HG03135 (cell line): ENCODE data around the gene TIMM50.

Experiments
- ATAC-seq: cut with Tn5 transposase; IDR thresholded peaks from one replicate; pipeline ENCODE4 v1.9.1; 2021; ENCODE audit warnings: mild to moderate bottlenecking, moderate library complexity; ENCODE audit not compliant: unreplicated experiment

TIMM50 gene

DNA sequence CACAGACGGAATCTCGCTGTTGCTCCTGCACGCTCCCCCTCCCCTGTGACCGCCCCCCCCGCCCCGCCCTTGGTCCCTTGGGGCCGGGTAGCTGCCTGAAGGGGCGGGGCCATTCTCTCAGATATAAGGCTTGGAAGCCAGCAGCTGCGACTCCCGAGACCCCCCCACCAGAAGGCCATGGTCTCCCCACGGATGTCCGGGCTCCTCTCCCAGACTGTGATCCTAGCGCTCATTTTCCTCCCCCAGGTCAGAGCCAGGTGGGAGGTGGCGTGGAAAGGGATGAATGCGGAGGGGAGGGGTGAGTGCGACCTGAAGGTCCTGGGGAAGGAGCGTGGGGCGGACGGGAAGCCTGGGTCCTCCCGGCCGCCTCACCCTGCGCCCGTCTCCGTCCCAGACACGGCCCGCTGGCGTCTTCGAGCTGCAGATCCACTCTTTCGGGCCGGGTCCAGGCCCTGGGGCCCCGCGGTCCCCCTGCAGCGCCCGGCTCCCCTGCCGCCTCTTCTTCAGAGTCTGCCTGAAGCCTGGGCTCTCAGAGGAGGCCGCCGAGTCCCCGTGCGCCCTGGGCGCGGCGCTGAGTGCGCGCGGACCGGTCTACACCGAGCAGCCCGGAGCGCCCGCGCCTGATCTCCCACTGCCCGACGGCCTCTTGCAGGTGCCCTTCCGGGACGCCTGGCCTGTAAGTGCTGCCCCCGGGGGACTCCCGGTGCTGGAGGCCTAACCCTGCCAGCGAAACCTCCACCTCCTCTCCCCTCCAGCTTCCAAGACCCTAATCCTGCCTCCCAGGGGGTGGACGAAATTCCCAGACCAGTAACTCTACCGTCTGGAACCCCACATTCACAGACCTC is 18.4 kb downstream of the TIMM50 start, which contains the start of gene DLL3:
TSS of gene DLL3 (plus strand) at position 150 of the 845 bp plus-strand sequence. CDS start at position 178, 28 bp downstream.
- no peak for ATAC-seq

DNA sequence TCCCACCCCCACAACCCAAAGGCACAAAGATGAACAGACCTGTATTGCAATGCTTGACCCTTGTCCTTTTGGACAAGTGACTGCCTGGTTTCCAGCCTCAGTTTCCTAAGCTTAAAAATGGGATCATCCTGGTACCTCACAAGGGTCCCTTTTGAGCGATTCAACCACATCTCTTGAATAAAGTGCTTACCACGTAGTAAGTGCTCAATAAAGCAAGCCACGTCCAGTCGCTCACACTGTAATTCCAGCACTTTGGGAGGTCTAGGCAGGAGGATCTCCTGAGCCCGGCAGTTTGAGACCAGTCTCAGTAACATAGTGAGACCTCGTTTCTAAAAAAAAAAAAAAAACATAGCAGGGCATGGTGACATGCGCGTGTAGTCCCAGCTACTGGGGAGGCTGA is 19.3 kb downstream of the TIMM50 start:
- ATAC-seq = no peak

DNA sequence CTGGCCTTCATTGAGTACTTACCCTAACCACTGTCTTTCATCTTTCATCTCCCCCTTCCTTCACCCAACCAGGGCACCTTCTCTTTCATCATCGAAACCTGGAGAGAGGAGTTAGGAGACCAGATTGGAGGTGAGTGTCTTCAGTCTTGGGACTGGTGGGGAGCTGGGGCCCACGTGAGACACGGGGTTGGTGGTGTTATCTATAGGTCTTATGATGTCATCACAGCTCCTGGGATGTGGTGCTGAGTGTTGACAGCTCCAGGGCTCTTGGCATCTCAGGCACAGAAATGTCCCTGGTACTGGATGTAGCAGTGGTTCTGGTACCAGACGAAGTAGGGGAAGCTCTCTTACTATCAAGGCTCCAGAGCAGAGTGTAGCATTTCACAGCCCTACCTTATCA is 19.9 kb downstream of the TIMM50 start:
- no peak for ATAC-seq

DNA sequence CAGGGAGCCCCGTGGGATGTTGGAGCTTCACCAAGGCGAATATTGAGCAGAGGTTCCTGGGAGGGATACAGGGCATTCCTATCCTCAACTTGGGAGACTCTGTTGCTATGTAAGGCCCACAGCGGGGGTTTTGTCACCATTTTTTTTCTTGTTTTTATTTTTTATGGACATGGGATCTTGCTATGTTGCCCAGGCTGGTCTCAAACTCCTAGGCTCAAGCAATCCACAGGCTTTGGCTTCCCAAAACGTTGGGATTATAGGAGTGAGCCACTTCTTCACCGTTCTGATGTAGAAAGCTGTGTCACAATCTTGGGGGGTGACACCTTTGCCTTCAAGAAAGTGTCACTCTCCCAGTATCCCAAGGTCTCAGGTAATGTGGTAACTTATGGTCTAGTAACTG is 20.7 kb downstream of the TIMM50 start:
- no peak for ATAC-seq

DNA sequence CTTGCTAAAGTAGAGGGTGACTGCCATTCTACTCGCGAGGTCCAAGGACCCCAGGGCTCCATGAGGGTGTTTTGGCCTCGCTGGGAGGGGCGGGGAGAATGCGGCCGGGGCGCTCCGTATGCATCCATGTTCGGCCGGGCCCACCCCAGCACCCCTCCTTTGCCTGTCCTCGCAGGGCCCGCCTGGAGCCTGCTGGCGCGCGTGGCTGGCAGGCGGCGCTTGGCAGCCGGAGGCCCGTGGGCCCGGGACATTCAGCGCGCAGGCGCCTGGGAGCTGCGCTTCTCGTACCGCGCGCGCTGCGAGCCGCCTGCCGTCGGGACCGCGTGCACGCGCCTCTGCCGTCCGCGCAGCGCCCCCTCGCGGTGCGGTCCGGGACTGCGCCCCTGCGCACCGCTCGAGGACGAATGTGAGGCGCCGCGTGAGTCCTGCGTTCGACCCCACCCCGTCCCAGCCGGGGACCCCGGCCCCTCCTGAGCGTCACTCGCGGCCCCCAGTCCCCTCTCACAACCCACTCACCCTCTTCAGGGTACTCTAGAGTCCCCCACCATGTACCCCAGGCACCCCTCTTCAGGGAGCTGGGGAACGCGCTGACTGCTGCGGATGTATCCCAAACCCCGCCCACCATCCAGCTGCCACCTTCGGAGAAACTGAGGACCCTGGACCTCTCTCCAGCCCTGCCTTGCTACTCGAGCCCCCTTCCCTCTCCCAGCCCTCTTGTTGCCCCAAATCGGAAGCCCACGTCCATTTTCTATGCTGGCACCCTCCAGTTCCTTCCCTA is 22.2 kb downstream of the TIMM50 start:
- no peak for ATAC-seq

DNA sequence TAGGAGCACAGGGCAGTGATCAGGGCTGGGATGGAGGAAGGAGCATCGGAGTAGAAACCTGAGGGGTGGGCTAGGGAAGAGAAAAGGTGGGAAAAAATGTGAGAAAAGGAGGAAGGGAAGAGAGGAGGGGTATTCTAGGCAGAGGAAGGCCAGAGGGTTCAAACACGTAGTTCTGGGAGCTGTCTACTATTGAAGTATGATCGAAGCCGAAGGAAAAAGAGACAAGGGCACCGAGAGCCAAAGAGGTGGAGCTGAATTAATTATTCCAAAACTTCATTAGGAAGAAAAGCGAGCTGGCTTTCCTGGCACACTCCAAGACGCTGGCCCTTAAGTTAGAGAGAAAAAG is 25.9 kb downstream of the TIMM50 start:
- ATAC-seq = no peak

DNA sequence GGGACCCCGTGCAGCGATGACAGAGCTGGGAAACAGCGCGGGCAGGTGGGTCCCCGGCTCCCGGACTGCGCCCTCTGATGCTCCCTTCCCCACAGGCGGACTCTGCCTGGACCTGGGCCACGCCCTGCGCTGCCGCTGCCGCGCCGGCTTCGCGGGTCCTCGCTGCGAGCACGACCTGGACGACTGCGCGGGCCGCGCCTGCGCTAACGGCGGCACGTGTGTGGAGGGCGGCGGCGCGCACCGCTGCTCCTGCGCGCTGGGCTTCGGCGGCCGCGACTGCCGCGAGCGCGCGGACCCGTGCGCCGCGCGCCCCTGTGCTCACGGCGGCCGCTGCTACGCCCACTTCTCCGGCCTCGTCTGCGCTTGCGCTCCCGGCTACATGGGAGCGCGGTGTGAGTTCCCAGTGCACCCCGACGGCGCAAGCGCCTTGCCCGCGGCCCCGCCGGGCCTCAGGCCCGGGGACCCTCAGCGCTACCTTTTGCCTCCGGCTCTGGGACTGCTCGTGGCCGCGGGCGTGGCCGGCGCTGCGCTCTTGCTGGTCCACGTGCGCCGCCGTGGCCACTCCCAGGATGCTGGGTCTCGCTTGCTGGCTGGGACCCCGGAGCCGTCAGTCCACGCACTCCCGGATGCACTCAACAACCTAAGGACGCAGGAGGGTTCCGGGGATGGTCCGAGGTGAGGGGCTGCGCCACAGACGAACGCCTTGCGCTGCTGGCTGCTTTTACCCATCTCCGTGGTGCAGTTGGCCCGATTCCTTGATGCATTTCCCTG is 26.5 kb downstream of the TIMM50 start:
- ATAC-seq = no peak

DNA sequence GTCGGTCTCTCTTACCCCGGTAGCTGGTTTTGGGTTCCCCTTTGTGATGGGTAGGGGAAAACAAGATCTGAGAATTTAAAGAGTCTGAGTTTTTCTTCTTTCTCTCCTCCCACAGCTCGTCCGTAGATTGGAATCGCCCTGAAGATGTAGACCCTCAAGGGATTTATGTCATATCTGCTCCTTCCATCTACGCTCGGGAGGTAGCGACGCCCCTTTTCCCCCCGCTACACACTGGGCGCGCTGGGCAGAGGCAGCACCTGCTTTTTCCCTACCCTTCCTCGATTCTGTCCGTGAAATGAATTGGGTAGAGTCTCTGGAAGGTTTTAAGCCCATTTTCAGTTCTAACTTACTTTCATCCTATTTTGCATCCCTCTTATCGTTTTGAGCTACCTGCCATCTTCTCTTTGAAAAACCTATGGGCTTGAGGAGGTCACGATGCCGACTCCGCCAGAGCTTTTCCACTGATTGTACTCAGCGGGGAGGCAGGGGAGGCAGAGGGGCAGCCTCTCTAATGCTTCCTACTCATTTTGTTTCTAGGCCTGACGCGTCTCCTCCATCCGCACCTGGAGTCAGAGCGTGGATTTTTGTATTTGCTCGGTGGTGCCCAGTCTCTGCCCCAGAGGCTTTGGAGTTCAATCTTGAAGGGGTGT is 27.2 kb downstream of the TIMM50 start:
- ATAC-seq = no peak

DNA sequence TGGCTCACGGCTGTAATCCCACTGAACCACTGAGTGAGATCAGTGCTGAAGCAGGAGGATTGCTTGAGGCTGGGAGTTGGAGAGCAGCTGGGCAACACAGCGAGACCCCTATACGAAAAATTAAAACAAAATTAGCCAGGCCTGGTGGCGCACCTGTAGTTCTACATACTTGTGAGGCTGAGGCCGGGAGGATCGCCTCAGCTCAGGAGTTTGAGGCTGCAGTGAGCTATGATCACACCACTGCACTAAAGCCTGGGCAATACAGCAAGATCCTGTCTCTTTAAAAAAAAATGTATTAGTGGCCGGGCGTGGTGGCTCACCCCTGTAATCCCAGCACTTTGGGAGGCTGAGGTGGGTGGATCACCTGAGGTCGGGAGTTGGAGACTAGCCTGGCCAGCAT is 28.0 kb downstream of the TIMM50 start:
- no peak for ATAC-seq

DNA sequence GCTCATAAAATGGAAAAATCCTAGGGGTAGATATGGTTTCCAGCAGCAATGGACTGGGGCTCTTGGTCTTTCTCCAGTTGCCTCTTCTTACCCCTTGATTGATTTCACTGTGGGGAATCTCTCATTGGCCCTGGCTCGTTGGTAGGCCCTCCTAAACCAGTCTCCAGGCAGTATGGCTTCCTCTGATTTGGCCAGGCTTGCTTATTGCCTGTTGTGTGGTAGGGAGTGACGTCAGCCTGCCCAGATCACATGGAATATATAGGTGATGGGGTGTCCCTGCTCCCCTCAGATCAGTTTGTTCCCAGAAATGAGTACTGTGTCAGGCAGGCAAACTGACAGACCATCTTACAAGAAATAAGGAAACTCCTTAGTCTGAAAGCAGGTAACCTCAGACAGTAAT is 28.6 kb downstream of the TIMM50 start:
- no peak for ATAC-seq

DNA sequence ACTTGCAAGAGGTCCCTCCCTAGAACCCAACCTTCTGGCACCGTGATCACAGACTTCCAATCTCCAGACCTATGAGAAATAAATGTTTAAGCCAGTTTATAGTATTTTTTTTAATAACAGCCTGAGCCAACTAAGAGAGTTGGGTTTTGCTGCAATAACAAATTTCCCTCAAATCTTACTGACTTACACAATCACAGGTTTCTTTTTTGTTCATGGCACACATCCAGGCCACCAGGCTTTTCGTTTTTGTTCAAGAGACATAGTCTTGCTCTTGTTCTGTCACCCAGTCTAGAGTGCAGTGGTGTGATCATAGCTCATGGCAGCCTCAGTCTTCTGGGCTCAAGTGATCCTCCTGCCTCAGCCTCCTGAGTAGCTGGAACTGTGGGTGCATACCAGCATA is 32.4 kb downstream of the TIMM50 start:
- no peak for ATAC-seq

DNA sequence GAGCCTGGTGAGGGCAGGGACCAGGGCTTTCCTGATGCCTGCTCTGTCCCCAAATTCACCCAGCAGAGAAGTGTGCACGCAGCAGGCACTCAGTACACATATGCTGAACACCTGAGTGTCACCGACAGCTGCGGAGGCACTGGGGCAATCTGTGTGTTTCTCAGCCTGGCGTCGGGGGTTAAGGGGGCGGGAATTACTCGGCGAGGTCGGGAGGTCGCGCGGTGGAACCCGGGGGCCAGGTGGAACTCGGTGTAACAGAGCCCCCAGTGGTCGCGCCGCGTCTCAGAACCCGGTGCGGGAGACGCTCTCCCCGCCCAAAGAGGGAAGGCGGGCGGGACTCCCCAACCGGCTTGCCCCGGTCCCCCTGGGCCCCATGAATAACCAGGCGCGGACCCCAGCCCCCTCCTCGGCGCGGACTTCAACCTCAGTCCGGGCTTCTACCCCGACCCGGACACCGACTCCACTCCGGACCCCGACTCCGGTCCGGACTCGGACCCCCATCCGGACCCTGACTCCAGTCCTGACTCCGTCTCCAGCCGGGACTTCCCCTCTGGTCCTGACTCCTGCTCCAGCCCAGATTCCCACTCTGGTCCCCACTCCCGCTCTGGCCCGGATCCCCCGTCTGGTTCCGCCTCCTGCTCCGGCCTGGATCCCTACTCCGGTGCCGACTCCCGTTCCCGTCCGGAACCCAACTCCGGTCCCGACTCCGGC is 34.4 kb downstream of the TIMM50 start, which contains the start of gene SELENOV:
TSS of gene SELENOV (plus strand) at position 300 of the 711 bp plus-strand sequence. CDS start at position 374, 74 bp downstream.
- ATAC-seq = no peak

DNA sequence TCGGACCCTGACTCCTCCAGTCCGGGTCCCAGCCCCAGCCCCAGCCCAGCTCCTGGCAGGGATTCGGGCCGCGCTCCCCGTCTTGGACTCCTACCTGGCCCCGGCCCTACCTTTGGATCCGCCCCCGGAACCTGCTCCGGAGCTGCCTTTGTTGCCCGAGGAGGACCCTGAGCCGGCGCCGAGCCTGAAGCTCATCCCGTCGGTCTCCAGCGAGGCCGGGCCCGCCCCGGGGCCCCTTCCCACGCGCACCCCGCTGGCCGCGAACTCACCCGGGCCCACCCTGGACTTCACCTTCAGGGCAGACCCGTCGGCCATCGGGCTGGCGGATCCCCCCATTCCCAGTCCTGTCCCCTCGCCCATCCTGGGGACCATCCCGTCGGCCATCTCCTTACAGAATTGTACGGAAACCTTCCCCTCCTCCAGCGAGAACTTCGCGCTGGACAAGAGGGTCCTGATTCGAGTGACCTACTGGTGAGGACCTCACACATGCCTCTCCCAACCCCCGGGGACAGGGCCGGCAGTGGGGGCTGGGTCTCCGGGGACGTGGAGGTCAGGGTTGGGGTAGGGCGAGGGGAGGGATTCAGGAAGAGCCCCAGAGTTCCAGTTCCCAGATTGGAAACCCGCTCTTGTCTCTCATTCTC is 35.0 kb downstream of the TIMM50 start:
- no peak for ATAC-seq

DNA sequence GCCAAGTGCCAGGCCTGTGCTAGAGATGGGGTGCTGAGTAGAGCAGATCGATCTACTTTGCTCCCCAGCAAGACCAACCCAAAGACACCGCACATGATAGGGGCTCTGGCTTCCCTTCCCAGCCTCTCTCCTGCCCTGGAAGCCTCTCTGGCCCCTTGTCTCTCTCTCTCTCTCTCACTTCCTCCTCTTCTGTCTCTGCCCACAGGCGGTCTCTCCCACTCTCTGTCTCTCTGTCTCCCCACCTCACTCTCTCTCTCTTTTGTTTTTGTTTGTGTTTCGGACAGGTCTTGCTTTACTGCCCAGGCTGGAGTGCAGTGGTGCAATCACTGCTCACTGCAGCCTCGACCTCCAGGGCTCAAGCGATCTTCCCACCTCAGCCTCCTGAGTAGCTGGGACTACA is 35.6 kb downstream of the TIMM50 start:
- no peak for ATAC-seq

DNA sequence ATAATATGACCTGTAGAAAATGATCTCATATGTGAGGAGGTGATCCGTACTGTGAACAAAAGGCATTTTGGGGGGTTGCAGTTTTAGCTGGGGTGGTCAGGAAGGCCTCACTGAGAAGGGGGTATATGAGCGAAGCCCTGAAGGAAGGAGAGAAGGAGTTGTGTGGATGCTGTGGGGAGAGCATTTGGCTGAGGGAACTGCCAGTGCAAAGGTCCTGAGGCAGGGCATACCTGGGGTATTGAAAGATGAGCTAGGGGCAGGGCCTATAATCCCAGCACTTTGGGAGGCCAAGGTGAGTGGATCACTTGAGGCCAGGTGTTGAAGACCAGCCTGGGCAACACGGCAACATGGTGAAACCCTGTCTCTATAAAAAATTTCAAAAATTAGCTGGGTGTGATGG is 36.8 kb downstream of the TIMM50 start:
- no peak for ATAC-seq

DNA sequence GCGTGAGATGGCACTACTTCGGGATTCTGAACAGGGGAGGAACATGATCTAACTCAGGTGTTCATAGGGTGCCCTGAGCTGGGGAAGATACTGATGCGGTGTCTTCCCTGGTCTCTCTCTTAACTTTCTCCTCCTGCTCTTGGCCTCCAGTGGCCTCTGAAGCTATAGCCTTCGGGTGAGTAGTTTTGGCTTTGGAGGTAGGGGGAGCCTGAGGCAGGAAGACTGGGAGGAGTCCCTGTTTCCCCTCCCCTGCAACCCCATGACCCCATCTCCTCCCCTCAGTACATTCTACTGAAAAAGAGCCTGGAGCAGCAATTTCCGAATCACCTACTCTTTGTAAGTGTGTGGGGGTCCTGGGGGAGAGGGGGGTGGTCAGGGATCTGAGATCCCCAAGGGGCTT is 37.8 kb downstream of the TIMM50 start:
- ATAC-seq = no peak

DNA sequence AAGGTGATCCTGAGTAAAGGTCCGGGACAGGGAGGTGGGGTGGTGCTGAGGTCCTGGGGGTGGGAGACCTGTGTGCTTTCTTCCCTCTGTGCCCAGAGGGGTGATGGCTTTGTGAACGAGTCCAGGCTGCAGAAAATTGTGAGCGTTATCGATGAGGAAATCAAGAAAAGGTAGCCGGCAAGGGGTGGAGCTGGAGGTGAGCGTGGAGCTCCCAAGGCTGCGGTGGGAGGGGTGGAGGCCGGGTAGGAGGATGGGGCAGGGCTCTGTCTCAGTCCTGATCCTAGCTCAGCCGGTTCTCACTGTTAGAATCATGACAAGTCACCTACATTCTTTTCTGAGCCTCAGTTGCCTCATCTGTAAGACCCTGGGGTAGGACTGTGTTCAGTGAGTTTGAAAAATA is 38.3 kb downstream of the TIMM50 start:
- ATAC-seq = no peak

DNA sequence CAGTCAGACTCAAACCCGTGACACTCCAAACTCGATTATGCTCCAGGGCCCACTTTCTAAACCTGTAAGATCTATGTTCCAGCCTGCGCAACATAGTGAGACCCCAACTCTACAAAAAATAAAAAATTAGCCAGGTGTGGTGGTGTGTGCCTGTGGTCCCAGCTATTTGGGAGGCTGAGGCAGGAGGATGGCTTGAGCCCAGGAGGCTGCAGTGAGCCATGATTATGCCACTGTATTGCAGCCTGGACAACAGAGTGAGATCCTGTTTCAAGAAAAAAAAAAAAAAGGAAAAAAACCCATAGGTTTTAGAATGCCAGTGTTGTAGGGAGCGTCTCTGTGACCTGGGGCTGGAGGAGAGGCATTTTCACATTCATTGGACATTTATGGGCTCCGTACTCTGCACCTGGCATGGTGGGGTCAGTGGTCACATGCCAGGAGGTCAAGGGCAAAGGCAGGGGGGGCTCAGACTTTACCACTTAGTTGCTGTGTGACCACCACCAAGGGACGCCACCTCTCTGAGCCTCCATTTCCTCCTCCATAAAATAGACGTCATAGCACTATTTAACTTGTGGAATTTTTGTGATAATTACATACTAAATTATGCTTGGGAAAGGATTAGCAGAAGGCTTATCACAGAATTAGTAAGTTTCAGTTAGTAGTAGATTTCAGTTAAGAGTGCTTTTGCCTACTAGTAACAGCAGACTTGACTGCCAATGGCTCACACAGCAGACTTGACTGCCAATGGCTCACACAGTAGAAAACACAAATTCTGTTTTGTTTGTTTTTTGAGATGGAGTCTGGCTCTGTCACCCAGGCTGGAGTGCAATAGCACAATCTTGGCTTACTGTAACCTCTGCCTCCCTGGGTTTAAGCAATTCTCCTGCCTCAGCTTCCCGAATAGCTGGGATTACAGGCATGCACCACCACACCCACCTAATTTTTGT is 40.2 kb downstream of the TIMM50 start:
- ATAC-seq = no peak

DNA sequence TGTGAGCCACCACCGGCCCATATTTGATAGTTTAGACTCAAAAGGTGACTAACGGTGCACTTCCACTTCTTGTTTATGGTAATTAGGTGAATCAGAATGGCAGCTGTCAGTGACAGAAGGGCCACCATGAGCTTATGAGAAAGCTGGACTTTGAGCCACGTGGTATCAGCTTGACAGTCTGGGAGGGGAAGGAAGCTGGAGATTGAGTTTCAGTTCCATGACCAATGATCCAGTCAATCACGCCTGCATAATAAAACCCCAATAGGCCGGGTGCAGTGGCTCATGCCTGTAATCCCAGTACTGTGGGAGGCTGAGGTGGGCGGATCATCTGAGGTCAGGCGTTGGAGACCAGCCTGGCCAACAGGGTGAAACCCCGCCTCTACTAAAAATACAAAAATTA is 43.9 kb downstream of the TIMM50 start:
- no peak for ATAC-seq
